Glomerular visceral epithelial cell (primary cell): ENCODE results near the gene CXCL16.
"Not testable (repeated sequence)": the region's sequence is repeated elsewhere in the genome, so short reads cannot be mapped to it uniquely, and the experiment has no call there.

Source experiments
- DNase-seq: peaks from one replicate; pipeline ENCODE4 v3.0.0-alpha.2; 2016; ENCODE audit errors: extremely low spot score

The CXCL16 gene

GRCh38 chr17:4721203-4722135 is 18.3 kb downstream of the CXCL16 start:
- peak; percentile 53 for DNase-seq

- DNase-seq, result no peak
Observed at GRCh38 chr17:4720787-4721186, 18.9 kb downstream of the CXCL16 start.

DNA sequence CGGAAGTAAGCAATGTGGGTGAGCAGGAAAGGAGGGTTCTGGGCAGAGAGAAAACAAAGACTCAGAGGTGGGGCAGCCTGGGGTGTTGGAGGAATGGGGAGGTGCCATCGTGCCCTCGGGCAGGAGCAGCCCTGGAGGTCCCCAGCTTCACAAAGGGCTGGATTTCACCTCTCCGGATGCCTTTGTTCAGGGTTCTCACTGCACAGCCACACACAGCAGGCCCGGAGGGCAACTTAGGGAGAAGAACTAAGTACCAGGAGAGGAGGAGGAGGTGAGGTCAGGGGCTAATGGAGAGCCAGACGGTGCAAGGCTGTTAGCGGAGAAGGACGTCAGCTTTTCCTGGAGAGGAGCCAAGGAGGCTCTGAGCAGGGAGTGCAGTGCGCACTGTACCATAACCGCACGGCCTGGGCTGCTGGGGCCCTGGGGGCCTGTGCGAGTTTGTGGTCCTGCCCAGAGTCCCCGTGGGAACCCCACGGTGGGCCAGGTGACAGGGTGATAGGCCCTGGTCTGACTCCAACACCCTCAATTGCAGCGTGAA is 20.0 kb downstream of the CXCL16 start:
- no peak for DNase-seq

DNA sequence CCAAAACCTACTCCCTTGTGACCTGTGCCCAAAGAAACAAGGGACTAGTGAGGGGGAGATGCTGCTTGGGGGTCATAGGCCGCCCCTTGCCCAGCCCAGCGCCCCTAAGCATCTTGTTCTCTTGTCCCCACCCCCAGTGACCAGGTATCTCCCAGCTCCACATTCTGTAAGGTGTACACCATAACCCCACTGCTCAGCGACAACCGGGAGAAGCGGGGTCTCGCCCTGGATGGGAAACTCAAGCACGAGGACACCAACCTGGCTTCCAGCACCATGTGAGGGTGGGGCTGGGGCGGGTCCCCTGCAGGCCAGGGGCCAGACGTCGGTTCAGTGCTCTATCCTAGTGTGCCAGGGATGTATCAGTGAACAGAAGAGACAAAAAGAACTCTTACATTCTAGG is 20.6 kb downstream of the CXCL16 start:
- no peak for DNase-seq

DNA sequence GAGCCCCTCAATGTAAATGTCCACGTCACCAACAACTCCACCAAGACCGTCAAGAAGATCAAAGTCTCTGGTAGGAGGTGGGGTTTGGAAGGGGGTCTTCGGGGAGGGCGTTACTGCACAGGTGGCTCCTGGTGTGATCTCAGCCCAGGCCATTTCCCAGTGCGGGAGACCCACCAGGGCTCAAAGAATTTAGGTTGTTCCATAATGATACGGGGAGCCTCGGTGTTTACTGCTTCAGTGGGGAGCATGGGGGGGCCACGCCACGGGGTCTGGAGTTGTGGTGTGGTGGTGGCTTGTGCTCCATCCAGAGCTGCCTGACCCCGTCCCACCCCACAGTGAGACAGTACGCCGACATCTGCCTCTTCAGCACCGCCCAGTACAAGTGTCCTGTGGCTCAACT is 21.5 kb downstream of the CXCL16 start:
- no peak for DNase-seq

GRCh38 chr17:4717791-4718190 is 21.9 kb downstream of the CXCL16 start:
- DNase-seq, result no peak

GRCh38 chr17:4716081-4716480 is 23.6 kb downstream of the CXCL16 start:
- DNase-seq, result no peak

- DNase-seq, result no peak
Observed at GRCh38 chr17:4715063-4715744, 24.5 kb downstream of the CXCL16 start.

GRCh38 chr17:4714340-4715062 is 25.2 kb downstream of the CXCL16 start:
- DNase-seq, result not testable (repeated sequence)

DNA sequence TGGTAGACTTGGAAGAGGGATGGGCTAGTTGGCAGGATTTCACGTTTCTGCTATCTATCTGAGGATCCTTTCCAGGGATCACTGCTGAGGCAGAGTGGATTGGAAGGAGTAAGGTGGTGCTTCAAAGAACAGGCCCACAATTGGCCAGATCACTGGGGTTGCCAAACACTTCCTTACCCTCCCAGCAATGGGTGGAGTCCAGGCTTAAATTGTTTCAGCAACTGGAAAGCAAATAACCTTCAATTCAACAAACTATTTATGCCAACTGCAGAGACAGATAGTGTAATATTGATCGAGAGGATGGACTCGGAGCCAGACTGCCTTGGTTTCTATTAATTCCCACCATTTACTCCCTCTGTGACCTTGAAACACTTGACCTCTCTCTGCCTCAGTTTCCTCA is 27.2 kb downstream of the CXCL16 start:
- DNase-seq, result no peak

DNA sequence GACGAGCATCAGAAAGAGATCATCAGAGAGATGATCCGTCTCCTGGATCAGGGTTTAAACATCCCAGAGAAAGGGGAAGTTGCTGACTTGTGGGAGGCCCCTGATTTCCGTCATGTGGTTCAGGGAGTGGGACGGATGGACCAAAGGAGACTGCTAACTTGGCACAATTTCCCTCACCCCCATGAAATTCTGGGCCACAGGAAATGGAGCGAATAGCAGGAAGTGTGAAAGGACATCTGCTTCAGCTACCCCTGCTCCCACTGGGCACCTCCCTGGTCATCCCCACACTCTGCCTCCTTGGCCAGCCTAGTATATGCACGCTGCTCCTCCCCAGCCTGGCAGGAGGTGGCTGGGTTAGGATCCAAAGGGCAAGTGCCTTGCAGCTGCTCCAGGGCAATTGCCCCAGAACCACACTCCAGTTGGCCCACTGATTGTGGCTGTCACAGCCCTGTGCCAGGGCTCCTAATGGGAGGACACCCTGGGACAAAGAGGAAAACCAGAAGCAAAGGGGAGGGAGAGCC is 28.0 kb downstream of the CXCL16 start:
- no peak for DNase-seq

GRCh38 chr17:4710693-4711634 is 28.8 kb downstream of the CXCL16 start:
- no peak for DNase-seq

DNA sequence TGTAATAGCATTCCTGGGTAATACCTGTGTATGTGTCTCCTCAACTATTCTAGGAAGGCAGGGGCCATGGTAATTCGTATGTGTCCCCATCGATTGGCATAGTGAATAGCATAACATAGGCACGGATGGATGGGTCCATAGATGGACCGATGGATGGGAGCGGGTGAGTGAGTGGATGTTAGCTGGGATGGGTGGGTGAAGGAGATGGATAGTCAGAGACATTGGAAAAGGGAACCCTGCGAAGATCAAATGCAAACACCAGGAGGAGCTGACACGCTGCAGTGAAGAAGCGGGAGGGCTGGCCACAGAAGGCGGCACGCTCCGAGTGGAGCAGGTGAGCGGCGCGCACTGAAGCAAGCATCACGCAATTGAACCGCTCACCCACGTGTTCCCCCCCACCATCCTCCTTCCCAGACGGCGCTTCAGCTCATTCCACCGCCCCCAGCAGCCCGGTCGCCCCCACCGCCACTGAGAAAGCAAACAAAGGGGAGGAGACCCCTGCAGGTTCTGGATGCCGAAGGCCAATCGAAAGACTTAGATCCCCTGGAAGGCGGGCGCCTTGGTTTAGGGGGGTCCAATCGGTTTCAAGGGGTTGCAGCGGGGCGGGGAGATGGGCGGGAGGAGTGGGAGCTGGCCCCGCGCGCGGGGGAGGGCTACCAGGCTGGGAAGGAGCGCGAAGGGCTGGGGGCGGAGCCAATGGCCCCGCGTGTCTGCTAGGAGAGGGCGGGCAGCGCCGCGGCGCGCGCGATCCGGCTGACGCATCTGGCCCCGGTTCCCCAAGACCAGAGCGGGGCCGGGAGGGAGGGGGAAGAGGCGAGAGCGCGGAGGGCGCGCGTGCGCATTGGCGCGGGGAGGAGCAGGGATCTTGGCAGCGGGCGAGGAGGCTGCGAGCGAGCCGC is 29.7 kb downstream of the CXCL16 start, which contains the start of gene ARRB2:
ARRB2 (plus strand) TSS at position 839 of the 899 bp plus-strand sequence. CDS start 90 bp downstream, outside the sequence.
- peak; percentile 99 for DNase-seq

DNA sequence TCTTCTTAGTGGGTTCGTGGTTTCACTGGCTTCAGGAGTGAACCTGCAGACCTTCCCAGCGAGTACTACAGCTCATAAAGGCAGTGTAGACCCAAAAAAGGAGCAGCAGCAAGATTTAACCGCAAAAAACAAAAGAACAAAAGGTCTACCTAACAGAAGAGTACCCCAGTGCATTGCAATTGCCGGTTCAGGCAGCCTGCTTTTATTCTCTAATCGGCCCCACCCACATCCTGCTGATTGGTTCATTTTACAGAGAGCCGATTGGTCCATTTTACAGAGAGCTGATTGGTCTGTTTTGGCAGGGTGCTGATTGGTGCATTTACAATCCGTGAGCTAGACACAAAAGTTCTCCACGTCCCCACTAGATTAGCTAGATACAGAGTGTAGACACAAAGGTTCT is 31.3 kb downstream of the CXCL16 start:
- DNase-seq, result no peak

- peak; percentile 60 for DNase-seq
Observed at GRCh38 chr17:4706121-4706520, 33.6 kb downstream of the CXCL16 start.

DNA sequence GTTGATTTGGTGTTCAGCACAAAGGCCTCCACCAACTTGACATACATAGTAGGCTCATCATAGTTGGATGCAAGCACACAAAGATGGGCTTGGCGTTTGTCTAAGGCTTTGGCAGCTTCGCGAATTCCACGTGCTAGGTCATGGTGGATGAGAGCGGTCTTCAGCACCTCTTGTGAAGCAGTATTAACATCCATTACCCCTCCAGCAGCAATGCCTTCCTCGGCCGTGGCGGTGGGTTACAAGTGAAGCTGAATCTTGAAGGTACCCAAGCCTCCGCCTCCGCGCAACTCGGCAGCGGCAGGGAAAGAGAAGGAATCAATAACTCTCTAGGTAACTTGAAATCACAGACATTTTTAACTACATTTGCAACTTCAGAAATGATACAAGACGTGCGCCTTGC is 34.7 kb downstream of the CXCL16 start:
- no peak for DNase-seq

- not testable (repeated sequence) for DNase-seq
Observed at GRCh38 chr17:4704574-4704907, 35.2 kb downstream of the CXCL16 start.

DNA sequence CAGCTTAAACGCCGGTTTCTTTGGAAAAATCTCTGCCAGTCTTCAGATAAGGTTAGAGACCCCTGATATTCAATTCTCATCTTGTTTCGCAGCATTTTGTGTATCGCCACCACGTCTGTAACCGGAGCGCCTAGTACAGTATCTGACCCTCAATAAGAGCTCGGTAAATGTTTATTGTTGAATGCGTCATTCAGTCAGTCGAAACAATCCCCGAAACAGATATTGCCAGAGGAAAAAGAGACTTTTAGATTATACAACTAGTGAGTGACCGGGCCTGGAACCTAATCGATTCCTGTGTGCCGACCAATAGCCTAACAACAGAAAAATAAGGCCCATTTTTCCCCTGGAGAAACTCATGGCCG is 36.4 kb downstream of the CXCL16 start:
- no peak for DNase-seq

- no peak for DNase-seq
Observed at GRCh38 chr17:4701116-4701515, 38.6 kb downstream of the CXCL16 start.
